ENCODE results near the gene MAB21L3.
A peak's percentile ranks its signal among the peaks of the same experiment; 100 is the strongest.
"Not testable (repeated sequence)": the region's sequence is repeated elsewhere in the genome, so short reads cannot be mapped to it uniquely, and the experiment has no call there.

Gene MAB21L3

DNA sequence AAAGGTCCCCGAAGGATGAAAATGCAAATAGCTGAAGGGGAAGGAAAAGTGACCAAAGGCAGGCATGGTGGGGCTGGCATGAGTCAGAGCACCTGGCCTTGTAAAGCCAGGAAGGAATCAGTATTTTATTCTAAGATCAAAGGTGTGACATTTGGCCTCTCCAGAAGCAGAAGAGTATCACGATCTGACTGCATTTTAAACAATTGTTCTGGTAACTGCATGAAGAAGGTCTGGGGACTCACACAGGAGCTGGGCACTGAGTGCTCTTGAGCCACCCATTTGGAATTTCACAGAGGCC, 23.2 kb downstream of the MAB21L3 start:
- no peak for DNase-seq (ENCODE audit: low read depth in 3 of 3)

DNA sequence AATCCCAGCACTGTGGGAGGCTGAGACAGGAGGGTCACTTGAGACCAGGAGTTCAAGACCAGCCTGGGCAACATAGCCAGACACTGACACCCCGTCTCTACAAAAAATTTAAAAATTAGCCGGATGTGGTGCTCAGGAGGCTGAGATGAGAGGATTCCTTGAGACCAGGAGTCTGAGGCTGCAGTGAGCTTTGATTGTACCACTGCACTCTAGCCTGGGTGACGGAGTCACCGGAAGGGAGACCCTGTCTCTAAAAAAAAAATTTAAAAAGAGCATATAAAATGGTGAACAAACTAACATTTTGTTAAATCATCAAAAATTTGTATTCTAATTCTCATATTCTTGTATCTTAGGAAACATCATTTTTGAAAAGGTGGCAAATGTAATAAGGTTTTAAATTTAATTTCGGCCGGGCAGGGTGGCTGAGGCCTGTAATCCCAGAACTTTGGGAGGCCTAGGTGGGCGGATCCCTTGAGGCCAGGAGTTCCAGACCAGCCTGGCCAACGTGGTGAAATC, 27.1 kb downstream of the MAB21L3 start:
- no peak for DNase-seq (ENCODE audit: low read depth in 3 of 3)

DNA sequence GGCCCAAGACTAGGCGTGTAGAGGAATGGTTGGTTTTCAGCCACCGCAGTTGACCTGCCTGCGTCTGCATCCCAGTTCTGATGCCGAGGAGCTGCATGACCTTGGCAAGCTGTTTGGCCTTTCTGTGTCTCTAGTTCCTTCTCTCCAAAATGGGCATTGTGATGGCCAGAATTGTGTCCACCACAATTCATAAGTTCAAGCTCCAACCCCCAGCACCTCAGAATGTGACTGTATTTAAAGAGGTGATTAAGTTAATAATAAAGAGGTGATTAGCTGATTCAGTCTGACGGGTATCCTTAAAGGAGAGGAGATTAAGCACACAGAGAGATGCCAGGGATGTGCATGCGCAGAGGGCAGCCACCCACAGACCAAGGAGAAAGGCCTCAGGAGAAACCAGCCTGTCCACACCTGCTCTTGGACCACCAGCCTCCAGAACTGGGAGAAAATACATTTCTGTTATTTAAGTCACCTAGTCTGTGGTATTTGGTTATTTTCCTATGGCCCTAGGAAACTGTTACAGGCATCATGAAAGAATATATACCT, 28.5 kb downstream of the MAB21L3 start:
- no peak for DNase-seq (ENCODE audit: low read depth in 3 of 3)

DNA sequence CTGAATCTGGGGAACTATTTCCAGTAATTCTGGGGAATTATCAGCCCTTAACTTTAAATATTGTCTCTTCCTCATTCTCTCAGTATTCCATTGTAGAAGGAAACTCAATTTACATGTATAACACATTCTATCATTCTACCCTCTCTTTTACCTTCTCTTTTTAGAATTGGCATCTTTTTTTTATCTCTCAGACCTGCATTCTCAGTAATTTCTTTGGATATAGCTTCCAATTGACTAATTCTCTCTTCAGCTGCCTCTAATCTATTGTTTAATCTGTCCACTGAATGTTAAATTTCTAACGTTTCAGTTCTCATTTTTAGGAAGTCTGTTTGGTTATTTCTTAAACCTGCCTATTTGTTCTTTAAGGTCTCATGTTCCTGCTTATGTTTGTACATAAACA, 33.0 kb downstream of the MAB21L3 start:
- no peak for DNase-seq (ENCODE audit: low read depth in 3 of 3)

DNA sequence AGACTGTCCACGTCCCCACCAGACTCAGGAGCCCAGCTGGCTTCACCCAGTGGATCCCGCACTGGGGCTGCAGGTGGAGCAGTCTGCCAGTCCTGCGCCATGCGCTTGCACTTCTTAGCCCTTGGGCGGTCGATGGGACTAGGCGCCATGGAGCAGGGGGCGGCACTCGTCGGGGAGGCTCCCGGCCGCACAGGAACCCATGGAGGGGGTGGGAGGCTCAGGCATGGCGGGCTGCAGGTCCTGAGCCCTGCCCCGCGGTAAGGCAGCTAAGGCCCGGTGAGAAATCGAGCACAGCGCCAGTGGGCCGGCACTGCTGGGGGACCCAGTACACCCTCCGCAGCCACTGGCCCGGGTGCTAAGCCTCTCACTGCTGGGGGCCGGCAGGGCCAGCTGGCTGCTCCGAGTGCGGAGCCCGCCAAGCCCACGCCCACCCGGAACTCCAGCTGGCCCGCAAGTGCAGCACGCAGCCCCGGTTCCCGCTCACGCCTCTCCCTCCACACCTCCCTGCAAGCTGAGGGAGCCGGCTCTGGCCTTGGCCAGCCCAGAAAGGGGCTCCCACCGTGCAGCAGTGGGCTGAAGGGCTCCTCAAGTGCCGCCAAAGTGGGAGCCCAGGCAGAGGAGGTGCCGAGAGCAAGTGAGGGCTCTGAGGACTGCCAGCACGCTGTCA, 35.4 kb downstream of the MAB21L3 start:
- DNase-seq (ENCODE audit: low read depth in 3 of 3), result not testable (repeated sequence)

DNA sequence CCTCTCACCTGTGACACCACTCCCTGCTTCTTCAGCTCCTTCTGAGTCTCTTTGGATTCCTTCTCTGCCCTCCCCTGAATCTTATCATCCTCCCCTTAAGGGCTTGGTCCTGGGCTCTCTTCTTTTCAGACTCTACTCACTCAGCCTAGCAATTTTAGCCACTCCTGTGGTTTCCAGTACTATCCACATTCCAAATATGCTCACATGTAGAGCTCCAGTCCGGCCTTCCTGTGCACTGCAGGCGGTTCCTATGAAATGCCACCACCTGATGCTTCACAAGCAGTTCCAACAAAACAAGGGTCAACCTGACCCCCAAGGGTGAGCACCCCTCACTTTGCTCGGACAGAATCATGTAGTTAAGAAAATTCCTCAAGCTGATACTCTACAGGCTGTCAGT, 35.9 kb downstream of the MAB21L3 start:
- DNase-seq (ENCODE audit: low read depth in 3 of 3), result no peak

DNA sequence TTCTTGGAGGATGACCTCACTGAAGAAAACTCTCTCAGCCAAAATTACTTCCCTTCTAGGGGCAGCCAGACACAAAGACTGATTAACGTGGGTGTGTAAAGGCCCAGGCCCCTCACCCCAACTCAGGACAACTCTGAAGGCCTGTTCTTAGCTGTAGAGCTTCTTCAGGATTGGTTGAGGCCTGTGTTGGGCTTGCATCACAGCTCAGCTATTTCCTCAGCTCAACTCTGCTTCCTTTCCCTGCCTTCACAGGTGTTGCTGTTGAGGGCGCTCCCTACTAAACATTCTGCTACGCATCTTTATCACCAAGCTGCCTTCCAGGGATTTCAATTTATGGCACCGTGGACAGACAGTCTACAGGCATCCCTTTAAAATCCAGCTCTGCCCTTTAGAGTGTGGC, 36.8 kb downstream of the MAB21L3 start:
- no peak for DNase-seq (ENCODE audit: low read depth in 3 of 3)

DNA sequence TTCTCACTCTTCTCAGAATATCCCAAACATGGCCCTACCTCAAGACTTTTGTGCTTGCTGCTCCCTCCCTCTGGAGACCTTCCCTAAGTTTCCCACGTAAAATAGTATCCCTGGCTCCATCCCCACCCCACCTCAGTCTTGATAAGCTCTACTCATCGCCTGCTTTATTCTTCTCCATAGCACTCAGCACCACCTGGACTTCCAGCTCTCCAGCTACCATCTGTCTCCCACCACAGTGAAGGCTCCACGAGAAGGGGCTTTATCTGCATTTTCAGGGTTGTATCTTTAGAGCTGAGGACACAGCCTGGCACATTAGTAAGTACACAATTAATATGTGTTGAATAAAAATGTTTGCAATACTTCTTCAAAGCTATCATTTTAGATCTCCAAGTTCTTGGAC, 37.8 kb downstream of the MAB21L3 start:
- no peak for DNase-seq (ENCODE audit: low read depth in 3 of 3)

DNA sequence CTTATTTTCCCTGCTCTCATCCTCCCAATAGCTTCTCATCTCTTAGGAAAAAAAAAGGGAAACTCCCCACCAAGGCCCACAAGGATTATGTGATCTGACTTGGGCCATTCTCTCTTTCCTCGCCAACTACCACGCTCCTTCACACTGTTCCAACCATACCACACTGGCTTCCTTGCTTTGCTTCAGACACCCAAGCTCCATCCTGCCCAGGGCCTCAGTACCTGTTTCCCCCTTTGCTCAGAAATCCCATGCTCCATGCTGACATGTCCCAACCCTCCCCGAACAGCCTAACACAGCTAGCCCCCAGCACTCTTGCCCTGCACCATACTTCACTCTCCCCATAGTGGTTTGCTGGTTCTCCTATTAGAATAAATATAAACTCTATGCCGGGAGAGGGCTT, 39.2 kb downstream of the MAB21L3 start:
- no peak for DNase-seq (ENCODE audit: low read depth in 3 of 3)

DNA sequence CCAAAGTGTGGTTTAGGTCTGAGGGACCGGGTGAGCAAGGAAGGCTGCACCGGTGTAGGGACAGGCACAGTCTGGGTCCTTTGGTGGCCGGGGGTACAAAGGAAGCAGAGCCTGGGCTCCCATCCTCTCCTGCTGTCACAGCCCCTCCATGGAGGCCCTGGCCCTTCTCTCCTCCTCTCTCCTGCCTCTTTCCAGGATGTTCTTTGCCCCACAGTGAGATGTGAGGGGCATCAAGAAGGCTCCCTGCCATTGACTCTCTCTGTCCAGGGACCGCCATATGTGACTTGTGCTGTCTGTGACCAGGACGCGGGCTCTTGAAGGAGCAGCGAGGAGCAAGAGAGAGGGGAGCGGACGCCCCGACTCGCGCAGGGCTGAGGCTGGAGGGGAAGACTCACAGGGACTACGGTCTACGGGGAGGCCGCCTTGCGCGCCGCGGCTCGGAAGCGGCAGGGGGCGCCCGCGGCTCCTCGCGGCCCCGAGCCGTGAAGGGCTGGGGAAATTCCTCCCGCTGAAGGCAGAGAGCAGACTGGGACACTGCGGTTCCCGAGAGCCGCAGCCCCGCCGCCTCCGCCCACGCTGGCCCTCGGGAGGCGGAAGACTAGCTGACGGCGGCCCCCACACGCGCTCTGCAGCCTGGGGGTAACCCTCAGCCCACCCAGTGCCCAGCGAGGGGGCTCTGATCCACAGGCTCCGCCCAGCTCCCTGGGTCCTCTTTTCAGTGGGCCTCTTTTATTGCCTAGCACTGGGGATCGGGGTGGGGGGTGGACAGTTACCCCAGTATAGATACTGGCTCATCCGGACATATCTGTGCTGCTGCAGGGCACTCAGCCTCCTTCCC, 40.8 kb downstream of the MAB21L3 start:
- peak; percentile 64 to 67 (median 64) for DNase-seq (ENCODE audit: low read depth in 3 of 3)

DNA sequence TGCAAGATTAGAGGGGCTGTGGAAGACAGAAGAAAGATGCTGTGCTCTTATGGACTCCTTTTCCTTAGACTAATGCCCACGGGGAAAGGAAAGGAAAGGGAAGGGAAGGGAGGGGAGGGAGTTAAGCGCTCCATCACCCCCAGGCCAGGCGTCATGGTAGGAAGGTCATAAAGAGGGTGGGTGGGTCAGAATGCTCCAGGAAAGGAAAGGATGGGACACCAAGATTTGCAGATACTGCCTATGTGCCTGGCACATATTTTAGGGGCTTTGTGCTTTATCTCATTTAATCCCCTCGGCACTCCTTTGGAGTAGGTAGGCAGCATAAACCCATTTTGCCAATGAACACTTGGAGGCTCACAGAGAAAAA, 41.4 kb downstream of the MAB21L3 start:
- no peak for DNase-seq (ENCODE audit: low read depth in 3 of 3)

DNA sequence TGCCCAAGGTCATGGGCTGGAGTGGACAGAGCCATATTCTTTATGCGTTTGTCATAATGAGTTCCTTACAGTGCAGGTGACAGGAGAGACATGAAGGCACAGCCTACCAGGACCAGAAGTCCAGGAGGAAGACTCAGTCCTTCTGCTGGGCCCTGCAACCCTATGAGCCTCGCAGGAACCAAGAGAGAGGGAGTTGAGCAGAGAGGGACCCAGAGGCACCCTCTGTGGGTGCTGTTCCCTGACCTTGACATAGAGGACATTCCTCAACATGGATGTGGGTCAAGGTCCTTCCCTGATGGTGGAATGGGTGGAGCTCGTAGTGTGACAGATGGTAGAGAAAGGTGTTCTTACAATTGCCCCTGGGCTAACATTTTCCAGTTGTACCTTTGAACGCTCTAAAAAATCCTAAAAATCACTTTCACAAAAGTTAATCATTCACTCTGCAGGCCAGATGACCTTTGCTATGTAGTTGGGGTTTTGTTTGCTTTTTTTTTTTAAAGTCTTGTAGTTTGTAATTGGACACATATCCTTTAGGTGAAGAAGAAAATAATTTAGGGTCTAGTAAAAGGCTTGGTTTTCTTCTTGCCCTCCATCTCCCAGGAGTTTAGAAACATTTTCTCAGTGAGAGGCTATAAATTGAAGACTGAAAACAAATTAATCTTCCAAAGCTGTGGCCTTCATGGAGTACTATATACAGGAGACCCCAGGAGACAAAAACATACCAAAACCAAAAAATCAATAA, 41.9 kb downstream of the MAB21L3 start:
- DNase-seq (ENCODE audit: low read depth in 3 of 3), result no peak

DNA sequence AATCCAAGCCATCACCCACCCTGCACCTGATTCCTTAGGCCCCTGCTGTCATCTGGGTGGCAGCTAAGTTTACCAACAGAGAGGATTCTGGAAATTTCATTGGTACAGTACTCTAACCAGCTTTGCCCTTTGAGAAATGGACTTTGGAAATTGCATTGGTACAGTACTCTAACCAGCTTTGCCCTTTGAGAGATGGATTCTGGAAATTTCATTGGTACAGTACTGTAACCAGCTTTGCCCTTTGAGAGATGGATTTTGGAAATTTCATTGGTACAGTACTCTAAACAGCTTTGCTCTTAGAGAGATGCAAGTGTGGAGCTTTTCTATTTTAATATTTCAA, 42.5 kb downstream of the MAB21L3 start:
- no peak for DNase-seq (ENCODE audit: low read depth in 3 of 3)

DNA sequence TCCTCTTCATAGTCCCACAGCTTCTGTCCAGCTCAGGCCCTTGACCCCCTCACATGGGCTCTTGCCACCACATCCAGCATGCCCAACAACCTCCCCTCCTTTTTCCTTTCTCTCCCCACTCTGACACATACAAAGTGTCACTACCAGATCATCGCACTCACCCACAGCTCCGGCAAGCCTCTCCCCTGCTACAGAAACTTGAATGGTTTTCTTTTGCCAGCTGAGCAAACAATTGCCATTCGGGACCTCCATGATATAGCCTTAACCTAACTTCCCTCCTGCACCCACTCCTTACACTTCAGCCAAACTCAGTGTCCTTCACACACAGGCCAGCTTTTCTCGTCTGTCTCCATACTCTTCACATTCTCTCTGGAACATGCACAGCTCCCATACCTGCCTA, 43.3 kb downstream of the MAB21L3 start:
- DNase-seq (ENCODE audit: low read depth in 3 of 3), result no peak

DNA sequence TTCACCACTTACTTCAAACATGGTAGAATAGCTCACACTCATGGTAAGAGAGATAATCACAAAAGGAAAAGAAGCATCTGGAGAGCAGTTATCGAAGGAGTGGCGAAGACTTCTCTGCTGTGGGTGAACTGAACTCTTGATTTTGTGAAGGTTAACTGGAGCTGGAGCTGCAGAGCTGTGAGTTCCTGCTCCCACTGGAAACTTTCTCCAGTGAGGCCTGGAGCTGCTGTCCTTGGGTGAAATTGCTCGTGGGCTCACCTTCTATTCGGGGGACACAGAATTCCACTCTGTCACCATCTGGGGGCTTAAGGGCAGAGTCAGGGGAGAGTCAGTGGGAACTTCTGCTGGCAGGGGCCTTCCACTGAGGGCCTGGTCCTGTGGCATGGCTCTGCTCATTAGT, 45.9 kb downstream of the MAB21L3 start:
- no peak for DNase-seq (ENCODE audit: low read depth in 3 of 3)

DNA sequence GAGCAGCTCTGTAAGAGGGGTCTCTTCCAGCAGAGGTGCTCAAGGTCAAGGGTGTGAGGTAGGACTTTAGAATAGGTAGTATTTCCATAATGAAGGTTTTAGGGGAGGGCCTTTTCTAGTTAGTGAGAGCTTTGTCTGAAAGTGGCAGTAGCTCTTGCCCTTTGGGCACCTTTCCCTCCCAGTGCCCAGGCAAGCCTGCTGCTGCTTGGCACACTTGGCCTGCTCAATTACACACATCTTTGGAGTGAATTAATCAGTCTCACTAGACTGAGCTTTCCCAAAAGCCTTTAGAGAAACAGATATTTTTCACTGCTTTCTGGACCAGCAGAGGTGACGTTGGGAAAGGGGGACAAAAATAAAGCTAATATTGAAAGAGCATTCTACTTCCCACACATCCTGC, 48.0 kb downstream of the MAB21L3 start:
- DNase-seq (ENCODE audit: low read depth in 3 of 3), result no peak

DNA sequence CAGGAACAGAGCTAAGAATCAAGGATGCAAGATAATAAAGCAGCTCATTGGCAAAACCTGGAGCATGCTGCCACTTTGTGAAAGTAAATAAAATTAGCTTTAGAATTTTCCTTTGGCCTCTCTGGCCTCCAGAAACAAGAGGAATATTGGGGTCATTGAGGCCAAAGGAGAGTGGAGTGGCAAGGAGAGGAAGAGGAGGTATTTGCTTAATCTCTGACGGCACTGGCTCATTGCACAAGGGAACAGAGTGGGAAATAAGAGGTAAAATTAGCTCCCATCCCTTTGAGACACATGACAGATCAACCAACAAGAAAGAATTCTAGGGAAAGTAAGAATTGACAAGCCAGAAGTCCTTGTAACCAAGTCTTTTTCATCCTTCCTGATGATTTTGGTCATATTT, 48.4 kb downstream of the MAB21L3 start:
- DNase-seq (ENCODE audit: low read depth in 3 of 3), result no peak

DNA sequence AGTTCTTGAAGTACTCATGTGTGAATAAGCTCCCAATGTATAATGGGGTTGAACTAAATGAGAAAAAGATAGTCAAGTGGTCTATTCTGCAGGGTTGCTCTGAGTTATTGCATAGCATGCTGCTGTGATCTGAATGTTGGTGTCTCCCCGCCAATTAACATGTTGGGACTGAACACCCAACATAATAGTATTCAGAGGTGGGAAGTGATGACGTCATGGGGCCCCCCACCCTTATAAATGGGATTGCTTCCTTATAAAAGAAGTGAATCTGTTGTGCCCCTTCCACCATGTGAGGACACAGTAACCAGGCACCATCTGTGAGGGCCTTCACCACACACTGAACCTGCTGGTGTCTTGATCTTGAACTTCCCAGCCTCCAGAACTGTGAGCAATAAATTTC, 50.2 kb downstream of the MAB21L3 start:
- no peak for DNase-seq (ENCODE audit: low read depth in 3 of 3)

DNA sequence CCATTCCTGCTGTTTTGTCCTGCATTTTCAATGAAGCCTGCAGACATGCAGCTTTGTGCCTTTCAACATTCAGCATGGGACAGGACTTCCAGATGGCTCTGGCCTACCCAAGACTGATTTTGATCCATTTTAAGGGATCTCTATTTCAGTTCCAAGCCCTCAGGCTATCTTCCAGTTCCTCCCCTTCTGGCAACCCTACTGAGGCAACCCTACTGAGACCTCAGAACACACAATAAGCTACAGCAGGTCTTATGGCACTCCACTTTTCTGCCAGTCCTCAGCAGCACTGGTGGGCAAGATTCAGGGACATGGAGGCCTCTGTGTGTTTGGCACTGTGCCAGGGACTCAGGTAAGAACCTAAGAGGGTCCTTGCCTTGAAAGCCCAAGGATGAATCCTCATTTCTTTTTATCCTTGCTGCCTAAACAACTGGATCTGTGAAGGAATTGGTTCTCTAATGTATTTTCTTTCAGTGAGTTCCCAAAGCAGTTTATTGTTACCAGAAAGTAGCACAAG, 50.7 kb downstream of the MAB21L3 start:
- no peak for DNase-seq (ENCODE audit: low read depth in 3 of 3)

DNA sequence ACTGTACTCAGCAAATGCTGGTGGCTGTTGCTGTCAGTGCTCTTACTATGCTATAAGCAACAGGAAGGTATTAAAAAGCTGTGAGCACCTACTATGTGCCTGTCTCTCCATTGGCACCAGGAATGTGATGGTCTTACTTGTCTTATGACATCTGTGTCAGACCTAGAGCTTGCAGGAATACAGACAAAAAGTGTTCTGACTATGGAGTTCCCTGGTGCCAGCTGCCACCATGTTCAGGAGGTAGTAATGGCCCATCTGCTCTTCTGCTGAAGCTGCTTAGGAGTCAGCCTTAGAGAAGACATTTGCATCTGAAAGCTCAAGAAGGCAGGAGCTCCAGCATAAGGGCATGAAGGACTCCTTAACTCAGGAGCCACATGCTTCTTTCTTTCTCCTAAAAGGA, 52.3 kb downstream of the MAB21L3 start:
- DNase-seq (ENCODE audit: low read depth in 3 of 3), result no peak

DNA sequence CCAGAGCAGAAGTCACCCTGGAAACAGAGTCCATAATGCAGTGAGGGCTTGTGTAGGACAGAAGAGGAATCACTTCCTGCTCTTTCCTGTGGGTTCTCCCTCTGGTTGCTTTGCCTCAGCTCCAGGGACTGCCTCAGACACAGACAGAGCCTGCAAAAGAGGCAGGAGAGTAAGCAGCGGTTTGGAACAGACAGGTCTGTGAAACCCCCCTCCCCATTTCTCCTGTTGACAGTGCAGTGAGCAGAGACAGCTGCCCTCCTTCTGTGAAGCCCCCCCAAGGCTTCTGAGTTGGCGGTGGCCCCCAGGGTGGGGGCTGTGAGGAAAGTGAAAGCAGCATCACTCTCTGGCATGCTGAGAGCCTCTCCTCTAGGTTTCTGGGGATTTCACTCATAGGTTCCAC, 53.0 kb downstream of the MAB21L3 start:
- no peak for DNase-seq (ENCODE audit: low read depth in 3 of 3)

DNA sequence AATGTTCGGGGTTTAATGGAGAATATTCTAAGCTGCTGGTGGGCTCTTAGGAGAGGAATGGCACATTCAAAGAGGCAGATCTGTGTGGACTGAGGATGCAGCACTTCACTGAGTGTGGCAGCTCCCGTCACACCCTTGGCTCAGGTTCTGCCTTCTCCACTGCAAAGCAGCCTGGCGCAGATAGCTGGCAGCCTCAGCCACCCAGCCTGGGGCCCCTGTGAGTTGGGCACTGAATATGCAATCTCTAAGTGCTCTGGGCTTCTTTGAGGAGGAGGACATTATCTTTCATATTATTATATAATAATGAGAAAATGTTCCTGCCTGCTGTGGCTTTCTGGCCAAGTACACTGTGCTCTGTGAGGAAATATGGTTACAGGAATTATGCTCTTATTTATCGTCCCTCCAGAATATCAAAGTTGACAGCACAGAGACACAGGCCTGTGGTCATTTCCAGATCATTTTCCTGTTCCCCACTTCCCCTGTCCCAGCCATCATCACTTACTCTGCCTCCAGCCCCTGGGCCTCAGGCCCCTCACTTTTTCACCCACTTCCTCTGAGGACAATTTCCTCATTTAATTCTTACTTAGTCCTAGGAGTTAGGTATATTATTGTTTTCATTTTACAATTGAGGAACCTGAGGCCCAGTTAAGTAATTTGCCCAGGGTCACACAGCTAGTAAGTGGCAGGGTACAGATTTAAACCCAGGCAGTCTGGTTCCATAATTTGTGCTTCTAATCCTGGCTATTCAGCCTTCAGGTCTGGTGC, 53.6 kb downstream of the MAB21L3 start:
- DNase-seq (ENCODE audit: low read depth in 3 of 3), result no peak
